Stimulated activated CD4-positive, alpha-beta T cell treated with anti-CD3 and anti-CD28 coated beads, Interleukin-15, amount 100 ng/mL, for 48 hours (primary cell): Measurements from ENCODE around the gene PPIG.
"Not testable (repeated sequence)": the region's sequence is repeated elsewhere in the genome, so short reads cannot be mapped to it uniquely, and the experiment has no call there.

Experiments used
- DNase-seq, 2 donors: peaks; one replicate each; pipeline ENCODE4 v3.0.0-alpha.2; 2020; ENCODE audit warnings: low read depth in 2 of 2

The PPIG gene

GRCh38 chr2:169590804-169591203, 6.7 kb downstream of the PPIG start:
- no peak for DNase-seq

GRCh38 chr2:169596546-169596945, 12.4 kb downstream of the PPIG start:
- not testable (repeated sequence) for DNase-seq

GRCh38 chr2:169598982-169599381, 14.8 kb downstream of the PPIG start:
- DNase-seq, result no peak

- no peak for DNase-seq
Measured at GRCh38 chr2:169599568-169599967, 15.4 kb downstream of the PPIG start.

GRCh38 chr2:169609264-169609663, 25.1 kb downstream of the PPIG start:
- no peak for DNase-seq

GRCh38 chr2:169613876-169614275, 29.7 kb downstream of the PPIG start:
- no peak for DNase-seq

- not testable (repeated sequence) for DNase-seq
Measured at GRCh38 chr2:169615982-169616381, 31.8 kb downstream of the PPIG start.

- DNase-seq, result no peak
Measured at GRCh38 chr2:169619946-169620345, 35.8 kb downstream of the PPIG start.

GRCh38 chr2:169620509-169620908, 36.4 kb downstream of the PPIG start:
- DNase-seq, result no peak

GRCh38 chr2:169623235-169623634, 39.1 kb downstream of the PPIG start:
- no peak for DNase-seq

- no peak for DNase-seq
Measured at GRCh38 chr2:169625781-169626180, 41.6 kb downstream of the PPIG start.

- DNase-seq, result no peak
Measured at GRCh38 chr2:169636440-169637097, 52.4 kb downstream of the PPIG start.

GRCh38 chr2:169637620-169638019, 53.5 kb downstream of the PPIG start:
- no peak for DNase-seq

- DNase-seq, result no peak
Measured at GRCh38 chr2:169640104-169640503, 56.0 kb downstream of the PPIG start.

GRCh38 chr2:169641464-169641863, 57.3 kb downstream of the PPIG start:
- DNase-seq, result no peak

GRCh38 chr2:169644173-169644572, 60.0 kb downstream of the PPIG start:
- DNase-seq, result no peak

- DNase-seq, result no peak
Measured at GRCh38 chr2:169647496-169647895, 63.3 kb downstream of the PPIG start.

GRCh38 chr2:169649278-169649677, 65.1 kb downstream of the PPIG start:
- no peak for DNase-seq

GRCh38 chr2:169653636-169654035, 69.5 kb downstream of the PPIG start:
- DNase-seq, result no peak

- no peak for DNase-seq
Measured at GRCh38 chr2:169656164-169656563, 72.0 kb downstream of the PPIG start.

- DNase-seq, result no peak
Measured at GRCh38 chr2:169658877-169659276, 74.7 kb downstream of the PPIG start.

GRCh38 chr2:169659320-169659719, 75.2 kb downstream of the PPIG start:
- no peak for DNase-seq

GRCh38 chr2:169661265-169661664, 77.1 kb downstream of the PPIG start:
- DNase-seq, result no peak

GRCh38 chr2:169662744-169663143, 78.6 kb downstream of the PPIG start:
- DNase-seq, result no peak
